ENCODE data around the gene STARD3.
A peak's percentile ranks its signal among the peaks of the same experiment; 100 is the strongest.
"Not testable (repeated sequence)": the region's sequence is repeated elsewhere in the genome, so short reads cannot be mapped to it uniquely, and the experiment has no call there.

The STARD3 gene

DNA sequence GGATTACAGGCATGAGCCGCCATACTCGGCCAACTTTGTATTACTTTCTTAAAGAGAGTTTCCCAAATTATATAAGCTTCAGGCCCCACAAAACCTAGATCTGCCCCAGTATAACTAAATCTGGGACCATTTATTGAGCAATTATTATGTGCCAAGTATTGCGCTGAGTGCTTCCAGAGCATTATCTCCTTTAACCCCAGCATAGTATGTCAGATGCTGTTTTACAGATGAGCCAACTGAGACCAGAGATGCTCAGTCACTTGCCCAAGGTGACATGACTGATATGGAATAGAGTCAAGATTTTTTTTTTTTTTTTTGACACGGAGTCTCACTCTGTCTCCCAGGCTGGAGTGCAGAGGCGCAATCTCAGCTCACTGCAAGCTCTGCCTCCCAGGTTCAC is 61.0 kb downstream of the STARD3 start:
- no peak for ATAC-seq

DNA sequence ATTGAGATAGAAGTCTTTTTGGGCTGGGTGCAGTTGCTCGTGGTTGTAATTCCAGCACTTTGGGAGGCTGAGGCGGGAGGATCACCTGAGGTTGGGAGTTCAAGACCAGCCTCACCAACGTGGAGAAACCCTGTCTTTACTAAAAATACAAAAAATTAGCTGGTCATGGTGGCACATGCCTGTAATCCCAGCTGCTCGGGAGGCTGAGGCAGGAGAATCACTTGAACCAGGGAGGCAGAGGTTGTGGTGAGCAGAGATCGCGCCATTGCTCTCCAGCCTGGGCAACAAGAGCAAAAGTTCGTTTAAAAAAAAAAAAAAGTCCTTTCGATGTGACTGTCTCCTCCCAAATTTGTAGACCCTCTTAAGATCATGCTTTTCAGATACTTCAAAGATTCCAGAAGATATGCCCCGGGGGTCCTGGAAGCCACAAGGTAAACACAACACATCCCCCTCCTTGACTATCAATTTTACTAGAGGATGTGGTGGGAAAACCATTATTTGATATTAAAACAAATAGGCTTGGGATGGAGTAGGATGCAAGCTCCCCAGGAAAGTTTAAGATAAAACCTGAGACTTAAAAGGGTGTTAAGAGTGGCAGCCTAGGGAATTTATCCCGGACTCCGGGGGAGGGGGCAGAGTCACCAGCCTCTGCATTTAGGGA is 62.3 kb downstream of the STARD3 start:
- ATAC-seq = not testable (repeated sequence)

GRCh38 chr17:39699818-39700147 is 62.8 kb downstream of the STARD3 start, which contains the start of gene ERBB2:
ERBB2 (plus strand) TSS chr17:39700064; CDS start chr17:39700239, 175 bp downstream.
- ATAC-seq = no peak

- no peak for ATAC-seq
Measured at GRCh38 chr17:39700148-39700987, 63.4 kb downstream of the STARD3 start.

DNA sequence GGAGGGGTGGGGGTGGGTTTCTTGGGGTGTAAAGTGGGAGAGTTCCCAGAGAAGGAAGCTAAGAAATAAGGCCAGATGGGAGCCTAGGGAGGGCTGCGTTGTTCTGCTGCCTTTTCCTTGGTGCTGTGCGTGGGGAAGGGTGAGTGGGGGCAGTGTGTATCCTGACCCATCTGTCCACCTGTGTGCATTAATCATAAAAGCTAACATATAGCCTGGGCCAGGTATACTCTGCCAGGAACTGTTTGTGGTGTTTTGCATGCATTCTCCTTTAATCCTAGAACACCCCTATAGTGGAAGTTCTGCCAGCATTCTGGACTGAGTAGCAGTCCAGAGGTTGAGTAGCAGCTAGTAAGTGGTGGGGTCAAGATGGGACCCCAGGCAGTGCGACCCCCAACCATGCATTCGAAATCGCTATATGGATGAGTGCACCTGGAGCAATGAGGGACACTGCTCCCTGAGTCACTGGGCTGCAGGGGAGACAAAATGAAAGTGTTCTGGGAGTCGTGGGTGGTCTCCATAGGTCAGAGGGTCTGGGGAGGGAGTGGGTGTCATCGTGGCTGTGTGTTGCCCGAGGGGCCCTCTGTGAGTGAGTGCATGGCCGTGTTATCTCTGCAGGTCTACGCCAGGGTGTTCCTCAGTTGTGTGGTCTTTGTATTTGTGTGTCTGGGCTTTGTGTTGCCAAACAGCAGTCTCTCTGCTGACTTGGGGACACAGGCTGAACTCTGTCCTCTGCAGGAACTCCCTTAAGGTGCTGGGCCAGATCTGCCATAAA is 64.3 kb downstream of the STARD3 start:
- no peak for ATAC-seq

DNA sequence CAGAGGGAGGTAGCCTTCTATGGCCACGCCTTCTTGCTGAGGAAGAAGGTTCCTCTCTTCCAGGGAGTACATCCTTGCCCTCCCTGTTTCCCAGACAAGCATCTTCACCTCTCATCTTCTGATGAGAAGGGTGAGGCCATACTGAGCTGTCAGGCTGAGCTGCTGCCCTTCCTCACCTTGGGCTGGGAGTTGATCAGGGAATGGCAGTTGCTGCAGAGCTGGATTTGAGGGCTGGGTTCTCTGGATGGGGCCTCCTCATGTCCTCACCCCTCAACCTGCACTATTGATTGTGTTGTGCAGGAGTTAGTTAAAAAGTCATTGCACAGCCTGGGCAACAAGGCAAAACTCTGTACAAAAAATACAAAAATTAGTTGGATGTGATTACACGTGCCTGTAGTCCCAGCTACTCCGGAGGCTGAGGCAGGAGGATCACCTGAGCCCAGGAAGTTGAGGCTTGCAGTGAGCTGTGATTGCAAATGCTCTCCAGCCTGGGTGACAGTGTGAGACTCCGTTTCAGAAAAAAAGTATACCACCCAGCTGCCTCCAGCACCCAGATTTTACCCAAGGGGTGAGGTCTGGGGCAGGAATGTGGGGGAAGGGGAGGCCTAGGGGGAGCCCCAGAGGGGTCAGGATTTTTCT is 65.0 kb downstream of the STARD3 start:
- ATAC-seq = no peak

GRCh38 chr17:39702901-39703893 is 66.3 kb downstream of the STARD3 start:
- ATAC-seq = peak in 1 of 2 donors; percentile 48

DNA sequence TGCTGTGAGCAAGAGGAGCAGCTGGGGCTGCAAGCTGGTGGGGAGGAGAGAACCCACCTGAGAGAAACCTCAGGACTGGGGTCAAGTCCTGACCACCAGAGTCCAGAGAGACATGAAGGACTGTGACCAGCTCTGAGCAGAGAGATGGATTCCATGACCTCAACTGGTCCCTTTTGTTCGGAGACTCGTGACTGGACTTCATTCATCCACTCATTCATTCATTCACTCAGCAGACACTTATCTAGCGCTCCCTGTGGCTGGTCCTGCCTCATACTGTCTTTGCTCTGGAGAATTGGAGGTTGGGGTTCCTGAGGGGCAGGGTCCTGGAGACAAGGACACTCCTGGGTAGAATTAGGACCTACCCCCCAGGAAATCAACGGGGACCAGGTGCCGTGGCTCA is 67.0 kb downstream of the STARD3 start:
- ATAC-seq = no peak

DNA sequence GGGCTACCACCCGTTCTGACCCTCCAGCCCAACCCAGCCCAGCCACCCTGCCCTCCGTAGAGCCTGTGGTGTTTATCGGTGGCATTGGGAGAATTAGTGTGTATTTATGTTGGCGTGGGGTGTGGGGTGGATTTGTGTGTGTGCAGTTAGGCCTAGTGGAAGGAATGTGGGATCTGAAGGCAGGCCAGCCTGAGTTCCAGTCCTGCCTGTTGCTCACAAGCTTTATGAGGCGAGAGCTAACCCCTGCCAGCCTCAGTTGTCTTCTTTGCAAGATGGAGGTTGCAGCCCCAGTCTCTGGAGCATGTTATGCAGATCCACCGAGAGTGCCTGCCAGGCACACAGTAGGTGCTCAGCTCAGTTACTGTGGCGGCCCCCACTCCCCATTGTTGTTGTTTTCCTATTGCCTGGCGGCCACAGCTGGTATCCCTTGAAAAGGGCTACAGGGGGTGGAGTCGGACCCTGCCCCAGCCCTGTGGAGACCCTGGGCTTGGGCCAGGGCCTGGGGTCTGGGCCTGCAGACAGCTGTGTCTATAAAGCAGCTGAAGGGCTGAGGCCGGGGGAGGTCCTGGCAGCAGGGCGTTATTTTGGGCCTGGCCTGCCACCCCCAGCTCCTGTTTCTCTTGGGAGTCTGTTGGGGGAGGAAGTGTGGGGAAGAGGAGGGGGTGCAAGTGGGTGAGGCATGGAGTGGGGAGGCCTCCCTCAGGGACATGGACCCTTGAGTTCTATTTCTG is 68.0 kb downstream of the STARD3 start:
- no peak for ATAC-seq

- ATAC-seq = no peak
Measured at GRCh38 chr17:39705786-39706348, 68.9 kb downstream of the STARD3 start.

DNA sequence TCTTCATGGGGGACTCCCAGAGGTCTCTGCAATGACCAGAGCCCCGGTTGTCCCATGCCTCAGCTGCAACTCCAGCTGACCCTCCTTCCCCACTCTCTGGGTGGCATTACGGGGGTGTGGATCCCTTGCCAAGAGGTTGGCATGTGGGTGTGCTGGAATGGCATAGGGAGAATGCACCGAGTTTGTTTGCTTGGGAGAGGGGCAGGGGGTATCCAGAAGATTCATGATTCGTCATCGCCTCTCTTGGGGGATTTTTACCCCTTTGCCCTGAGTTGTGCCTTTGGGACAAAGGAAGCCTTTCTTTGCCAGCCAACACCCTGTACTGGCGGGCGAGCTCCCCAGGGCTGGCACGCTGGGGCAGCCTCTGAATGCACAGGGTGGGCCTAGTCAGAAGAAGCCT is 69.4 kb downstream of the STARD3 start:
- no peak for ATAC-seq

DNA sequence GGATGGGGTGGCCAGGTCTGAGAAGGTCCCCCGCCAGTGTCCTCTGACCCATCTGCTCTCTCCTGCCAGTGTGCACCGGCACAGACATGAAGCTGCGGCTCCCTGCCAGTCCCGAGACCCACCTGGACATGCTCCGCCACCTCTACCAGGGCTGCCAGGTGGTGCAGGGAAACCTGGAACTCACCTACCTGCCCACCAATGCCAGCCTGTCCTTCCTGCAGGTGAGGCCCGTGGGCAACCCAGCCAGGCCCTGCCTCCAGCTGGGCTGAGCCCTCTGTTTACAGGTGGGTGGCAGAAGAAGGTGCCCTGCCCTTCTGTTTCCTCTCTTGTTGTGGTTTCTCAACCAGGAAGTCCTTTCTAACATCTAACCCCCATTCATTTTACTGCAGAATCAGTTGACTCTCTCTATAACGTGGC is 70.0 kb downstream of the STARD3 start:
- no peak for ATAC-seq

DNA sequence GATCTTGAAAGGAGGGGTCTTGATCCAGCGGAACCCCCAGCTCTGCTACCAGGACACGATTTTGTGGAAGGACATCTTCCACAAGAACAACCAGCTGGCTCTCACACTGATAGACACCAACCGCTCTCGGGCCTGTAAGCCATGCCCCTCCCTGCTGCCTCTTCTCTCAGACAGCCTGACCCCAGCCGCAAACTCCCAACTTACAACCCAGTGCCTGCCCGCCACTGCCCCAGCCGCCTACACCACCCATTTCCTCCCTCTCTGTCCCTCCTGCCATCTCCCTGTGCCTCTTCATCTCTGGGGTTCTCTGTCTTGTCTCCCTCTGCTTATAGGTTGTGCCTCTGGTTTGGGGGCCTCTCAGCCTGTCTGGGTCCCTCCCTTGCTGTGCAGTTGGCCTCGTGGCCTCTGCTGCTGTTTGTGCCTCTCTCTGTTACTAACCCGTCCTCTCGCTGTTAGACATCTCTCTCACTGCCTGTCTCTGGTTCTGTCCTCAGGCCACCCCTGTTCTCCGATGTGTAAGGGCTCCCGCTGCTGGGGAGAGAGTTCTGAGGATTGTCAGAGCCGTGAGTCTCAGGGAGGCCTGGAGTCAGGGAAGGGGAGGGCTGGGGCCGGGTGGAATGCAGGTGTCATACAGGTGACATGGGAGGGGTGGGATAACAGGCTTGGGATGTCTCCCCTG is 72.5 kb downstream of the STARD3 start:
- ATAC-seq = no peak

GRCh38 chr17:39709998-39710964 is 73.3 kb downstream of the STARD3 start:
- no peak for ATAC-seq

DNA sequence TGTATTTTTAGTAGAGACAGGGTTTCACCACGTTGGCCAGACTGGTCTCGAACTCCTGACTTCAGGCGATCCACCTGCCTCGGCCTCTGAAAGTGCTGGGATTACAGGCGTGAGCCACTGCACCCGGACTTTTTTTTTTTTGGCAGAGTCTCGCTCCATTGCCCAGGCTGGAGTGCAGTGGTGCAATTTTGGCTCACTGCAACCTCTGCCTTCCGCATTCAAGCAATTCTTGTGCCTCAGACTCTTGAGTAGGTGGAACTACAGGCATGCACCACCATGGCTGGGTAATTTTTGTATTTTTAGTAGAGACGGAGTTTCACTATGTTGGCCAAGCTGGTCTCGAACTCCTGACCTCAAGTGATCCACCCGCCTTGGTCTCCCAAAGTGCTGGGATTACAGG is 74.1 kb downstream of the STARD3 start:
- ATAC-seq = not testable (repeated sequence)

- ATAC-seq = no peak
Measured at GRCh38 chr17:39711851-39712250, 74.9 kb downstream of the STARD3 start.

All from activated CD4-positive, CD25-positive, alpha-beta regulatory T cell treated with anti-CD3 and anti-CD28 coated beads, Interleukin-2, amount 50 U/mL, for 24 hours (primary cell).